HG03565 (cell line): ENCODE results near the gene JAKMIP3.

Experiments
- ATAC-seq: cut with Tn5 transposase; IDR thresholded peaks from one replicate; pipeline ENCODE4 v1.9.1; 2021; ENCODE audit warnings: mild to moderate bottlenecking, moderate library complexity; ENCODE audit not compliant: unreplicated experiment

JAKMIP3 gene

DNA sequence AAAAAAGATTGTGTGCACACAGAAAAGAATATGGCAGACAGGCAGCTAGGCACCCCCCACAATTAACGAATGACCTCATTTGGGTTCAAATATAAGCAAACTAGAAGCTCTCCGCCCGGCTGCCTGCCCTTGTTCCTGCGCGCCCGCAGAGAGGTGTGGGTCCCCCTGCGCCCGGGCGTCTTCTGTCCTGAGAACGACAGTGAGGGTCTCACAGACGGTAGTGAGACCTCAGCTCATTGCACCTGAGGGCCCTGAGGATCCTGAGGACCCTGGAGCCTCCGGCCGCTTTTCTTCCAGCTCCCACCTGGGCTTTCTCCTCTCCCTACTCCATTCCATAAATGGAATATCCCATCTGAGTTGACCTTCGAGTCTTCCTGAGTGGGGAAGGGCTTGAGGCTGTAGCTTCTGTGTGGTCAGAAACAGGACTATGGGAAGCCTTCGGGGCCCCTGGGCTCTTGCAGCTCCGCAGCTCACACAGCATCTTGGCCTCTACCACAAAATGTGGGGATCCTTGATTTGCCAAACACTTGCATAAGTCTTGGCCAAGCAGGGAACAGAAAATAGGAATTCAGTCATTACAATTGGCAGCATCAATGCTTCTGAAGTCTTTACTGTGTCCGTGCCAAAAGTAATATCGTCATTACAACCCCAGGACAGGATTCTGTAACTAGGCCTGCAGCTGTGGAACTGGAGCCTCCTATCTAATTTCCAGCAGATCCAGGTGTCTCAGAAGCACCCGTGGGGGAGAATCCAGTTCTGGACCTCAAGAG is 43.8 kb downstream of the JAKMIP3 start:
- no peak for ATAC-seq

GRCh38 chr10:132110111-132110521 is 44.4 kb downstream of the JAKMIP3 start:
- no peak for ATAC-seq

DNA sequence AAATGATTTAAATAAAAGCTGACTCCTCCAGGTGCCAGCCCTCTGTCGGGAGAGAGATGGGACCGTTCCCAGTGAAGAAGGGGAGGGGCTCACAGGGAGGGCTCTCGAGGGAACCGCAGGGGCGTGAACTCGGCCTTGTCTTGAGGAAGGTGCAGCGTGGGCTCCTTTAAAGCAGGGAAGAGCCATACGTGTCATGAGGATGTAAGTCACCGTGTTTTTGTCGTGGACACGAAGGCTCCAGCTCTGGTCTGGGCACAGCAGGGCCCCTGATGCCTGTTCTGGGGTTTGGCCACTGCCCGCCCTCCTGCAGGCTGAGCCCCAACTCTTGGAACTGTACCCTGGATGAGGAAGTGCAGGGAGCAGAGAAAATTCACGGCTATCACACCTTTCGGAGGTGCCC is 45.0 kb downstream of the JAKMIP3 start:
- ATAC-seq, result no peak

GRCh38 chr10:132111121-132111731 is 45.5 kb downstream of the JAKMIP3 start:
- ATAC-seq, result no peak

GRCh38 chr10:132111871-132112341 is 46.2 kb downstream of the JAKMIP3 start:
- no peak for ATAC-seq

- ATAC-seq, result no peak
These were observed 46.9 kb downstream of the JAKMIP3 start for GRCh38 chr10:132112611-132113010.

- no peak for ATAC-seq
These were observed 47.5 kb downstream of the JAKMIP3 start for GRCh38 chr10:132113206-132113605.

GRCh38 chr10:132113766-132114365 is 48.1 kb downstream of the JAKMIP3 start:
- ATAC-seq, result no peak

DNA sequence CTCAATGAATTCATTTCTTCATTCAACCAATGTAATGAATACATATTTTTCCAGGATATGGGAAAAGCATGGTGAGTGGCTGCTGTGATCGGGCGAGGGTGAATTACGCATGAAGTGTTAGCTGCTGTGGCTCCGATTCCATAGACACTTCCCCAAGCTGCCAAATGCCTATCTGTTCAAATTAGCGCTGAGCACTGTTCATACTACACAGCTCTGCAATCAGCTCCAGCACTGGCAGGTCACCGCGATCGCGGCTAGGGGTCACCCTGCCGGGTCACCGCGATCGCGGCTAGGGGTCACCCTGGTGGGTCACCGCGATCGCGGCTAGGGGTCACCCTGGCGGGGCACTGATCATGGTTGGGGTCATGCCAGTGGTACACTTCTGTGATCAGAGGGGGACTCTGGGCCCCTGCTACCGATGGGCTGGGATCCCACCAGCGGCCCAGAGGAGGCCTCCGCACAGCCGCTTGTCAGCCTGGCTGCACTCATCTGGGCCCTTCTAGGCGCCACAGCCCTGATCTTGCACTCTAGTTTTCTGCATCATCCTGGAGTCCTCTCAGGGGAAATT is 49.3 kb downstream of the JAKMIP3 start:
- no peak for ATAC-seq
